Osteoblast (primary cell): ENCODE data around the gene PROSER1. TPM values are rescaled to one million over a fixed set of nuclear protein-coding genes. Genes with fewer than 3 reads are reported as not detected.

ENCODE experiments used
- DNase-seq: peaks from one replicate; pipeline ENCODE4 v3.0.0; 2011; ENCODE audit warnings: low spot score, mixed read lengths; ENCODE audit not compliant: insufficient read length; ENCODE audit errors: missing footprints
- H2AFZ ChIP-seq: 2 replicates; pipeline ENCODE4 v1.6.0; 2011; ENCODE audit warnings: mild to moderate bottlenecking, low read length
- H3K27ac ChIP-seq: 2 replicates; pipeline ENCODE4 v1.5.1; 2011; ENCODE audit warnings: mild to moderate bottlenecking, low read depth, low read length, moderate library complexity
- H3K27me3 ChIP-seq: 2 replicates; pipeline ENCODE4 v1.6.0; 2012; ENCODE audit warnings: mild to moderate bottlenecking, control low read depth, inconsistent platforms, low read length, moderate library complexity; ENCODE audit not compliant: insufficient read depth
- H3K36me3 ChIP-seq: 2 replicates; pipeline ENCODE4 v1.5.1; 2011; ENCODE audit warnings: mild to moderate bottlenecking, low read length, control low read depth, moderate library complexity; ENCODE audit not compliant: insufficient read depth
- H3K4me1 ChIP-seq: 2 replicates; pipeline ENCODE4 v1.5.1; 2011; ENCODE audit warnings: mild to moderate bottlenecking, low read length, control low read depth, moderate library complexity; ENCODE audit not compliant: insufficient read depth
- H3K4me2 ChIP-seq: 2 replicates; pipeline ENCODE4 v1.6.0; 2011; ENCODE audit warnings: mild to moderate bottlenecking, low read length; ENCODE audit not compliant: insufficient read depth
- H3K4me3 ChIP-seq: fragments of 200-600 bp; sonication (generic); 3 replicates; pipeline ENCODE4 v1.5.1; 2012; ENCODE audit warnings: mild to moderate bottlenecking, low read length, inconsistent platforms; ENCODE audit not compliant: insufficient read depth
- H3K79me2 ChIP-seq: 2 replicates; pipeline ENCODE4 v1.6.0; 2012; ENCODE audit warnings: mild to moderate bottlenecking, low read length, control low read depth, inconsistent platforms; ENCODE audit not compliant: insufficient read depth
- H3K9me3 ChIP-seq: 2 replicates; pipeline ENCODE4 v1.5.1; 2011; ENCODE audit warnings: low read depth, low read length, control low read depth
- H4K20me1 ChIP-seq: 2 replicates; pipeline ENCODE4 v1.6.0; 2012; ENCODE audit warnings: mild to moderate bottlenecking, low read length, control low read depth; ENCODE audit not compliant: insufficient read depth
- total RNA-seq: library from RNA; depleted of rRNA; stranded (reverse); fragments of >200 nt; gene quantifications from 2 replicates; pipeline ENCODE4 v1.2.3, GENCODE V29; 2012
- TF ChIP-seq, protein P1 (sequence below): IDR thresholded peaks from 2 replicates; pipeline ENCODE4 v1.5.1; 2011; ENCODE audit warnings: mild to moderate bottlenecking, low read depth, low read length, moderate library complexity; ENCODE audit errors: extremely low read depth

The PROSER1 gene
- total RNA-seq, 1 donor, result 13.4 TPM

DNA sequence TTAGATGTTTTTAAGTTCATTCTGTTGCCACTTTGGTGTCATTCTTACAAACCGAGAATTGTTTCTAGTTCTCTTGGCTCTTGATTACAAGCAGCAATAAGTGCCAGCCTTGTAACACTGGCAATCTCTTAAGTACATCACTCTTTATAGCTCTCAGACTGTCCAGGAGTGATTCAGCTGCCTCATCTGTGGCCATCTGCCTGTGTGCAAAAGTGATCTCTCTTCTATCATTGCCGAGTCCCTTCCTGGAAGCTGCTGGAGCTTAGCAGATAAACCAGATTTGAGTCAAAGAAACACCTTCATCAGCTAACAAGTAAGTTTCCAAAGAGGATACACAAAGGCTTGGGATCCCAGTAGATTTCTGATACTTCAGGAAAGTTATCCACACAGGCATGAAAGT is 70.4 kb downstream of the PROSER1 start:
- H3K4me1 ChIP-seq, result no peaks in the 10 kb centered on the region
- H3K79me2 ChIP-seq, result no peaks in the 10 kb centered on the region
- H3K4me2 ChIP-seq, result no peak overlapping the region
- no peak for DNase-seq
- H3K4me3 ChIP-seq, result no peak overlapping the region
- H4K20me1 ChIP-seq, result no peaks in the 10 kb centered on the region
- no peaks in the 10 kb centered on the region for H3K36me3 ChIP-seq
- no peaks in the 10 kb centered on the region for H3K9me3 ChIP-seq
- TF ChIP-seq, protein P1, sequence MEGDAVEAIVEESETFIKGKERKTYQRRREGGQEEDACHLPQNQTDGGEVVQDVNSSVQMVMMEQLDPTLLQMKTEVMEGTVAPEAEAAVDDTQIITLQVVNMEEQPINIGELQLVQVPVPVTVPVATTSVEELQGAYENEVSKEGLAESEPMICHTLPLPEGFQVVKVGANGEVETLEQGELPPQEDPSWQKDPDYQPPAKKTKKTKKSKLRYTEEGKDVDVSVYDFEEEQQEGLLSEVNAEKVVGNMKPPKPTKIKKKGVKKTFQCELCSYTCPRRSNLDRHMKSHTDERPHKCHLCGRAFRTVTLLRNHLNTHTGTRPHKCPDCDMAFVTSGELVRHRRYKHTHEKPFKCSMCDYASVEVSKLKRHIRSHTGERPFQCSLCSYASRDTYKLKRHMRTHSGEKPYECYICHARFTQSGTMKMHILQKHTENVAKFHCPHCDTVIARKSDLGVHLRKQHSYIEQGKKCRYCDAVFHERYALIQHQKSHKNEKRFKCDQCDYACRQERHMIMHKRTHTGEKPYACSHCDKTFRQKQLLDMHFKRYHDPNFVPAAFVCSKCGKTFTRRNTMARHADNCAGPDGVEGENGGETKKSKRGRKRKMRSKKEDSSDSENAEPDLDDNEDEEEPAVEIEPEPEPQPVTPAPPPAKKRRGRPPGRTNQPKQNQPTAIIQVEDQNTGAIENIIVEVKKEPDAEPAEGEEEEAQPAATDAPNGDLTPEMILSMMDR, result no peak
- no peak overlapping the region for H3K27ac ChIP-seq
- H2AFZ ChIP-seq, result no peak overlapping the region
- H3K27me3 ChIP-seq, result no peaks in the 10 kb centered on the region

DNA sequence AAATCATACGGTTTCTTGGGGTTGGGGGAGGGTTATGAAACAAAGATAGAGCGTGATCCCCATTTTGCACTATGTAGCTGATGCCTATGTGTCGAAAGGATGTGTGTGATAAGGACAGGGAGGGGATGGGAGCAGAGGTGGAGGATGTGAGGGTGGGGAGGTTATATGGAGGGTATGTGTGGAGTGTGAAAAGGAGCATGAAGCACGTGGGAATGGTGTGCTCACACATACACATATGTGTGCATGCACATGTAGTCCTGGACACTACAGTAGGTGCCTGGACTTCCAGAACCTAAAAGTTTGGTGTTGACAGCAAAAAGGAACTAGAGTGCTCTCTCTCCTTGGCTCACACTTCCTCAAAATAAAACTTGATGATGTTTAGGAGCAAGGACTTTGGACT is 72.6 kb downstream of the PROSER1 start:
- H3K27ac ChIP-seq, result no peak overlapping the region
- DNase-seq, result no peak
- H2AFZ ChIP-seq, result no peak overlapping the region
- no peaks in the 10 kb centered on the region for H3K27me3 ChIP-seq
- H3K4me1 ChIP-seq, result no peaks in the 10 kb centered on the region
- no peak overlapping the region for H3K4me2 ChIP-seq
- no peak overlapping the region for H3K4me3 ChIP-seq
- H4K20me1 ChIP-seq, result no peaks in the 10 kb centered on the region
- no peaks in the 10 kb centered on the region for H3K79me2 ChIP-seq
- H3K36me3 ChIP-seq, result no peaks in the 10 kb centered on the region
- H3K9me3 ChIP-seq, result no peaks in the 10 kb centered on the region
- TF ChIP-seq, protein P1, result no peak

DNA sequence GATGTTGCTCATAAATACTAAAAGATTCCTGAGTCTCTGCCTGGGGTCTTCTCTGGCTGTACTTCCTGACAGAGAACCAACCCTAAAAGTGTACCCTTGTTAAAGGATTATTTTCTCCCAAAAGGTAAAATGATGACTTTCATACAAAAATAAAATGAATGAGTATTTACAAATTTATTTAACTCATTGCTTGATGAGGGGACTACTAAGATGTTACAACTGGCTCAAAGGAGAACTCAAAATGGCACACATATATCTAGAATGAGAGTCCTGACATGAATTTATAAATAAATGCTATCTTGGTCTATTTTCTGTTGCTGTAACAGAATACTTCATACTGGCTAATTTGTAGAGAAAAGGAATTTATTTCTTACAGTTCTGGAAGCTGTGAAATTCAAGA is 77.7 kb downstream of the PROSER1 start:
- TF ChIP-seq, protein P1, result no peak
- Histone ChIP-seq H4K20me1 (no peaks in the 10 kb centered on the region), H3K27ac (no peak overlapping the region), H3K4me1 (no peaks in the 10 kb centered on the region), H3K36me3 (no peaks in the 10 kb centered on the region), H2AFZ (no peak overlapping the region), H3K4me2 (no peak overlapping the region), H3K4me3 (no peak overlapping the region), H3K79me2 (no peaks in the 10 kb centered on the region), H3K27me3 (no peaks in the 10 kb centered on the region), H3K9me3 (no peaks in the 10 kb centered on the region)
- DNase-seq, result no peak

Other genes with a start within 250 kb of the PROSER1 start
- not detected in 2 replicates for gene STOML3, start 47.3 kb downstream of the PROSER1 start, total RNA-seq
- 26.4 and 32.7 TPM in 2 replicates for gene NHLRC3, start 367 bp upstream of the PROSER1 start, total RNA-seq